Measurements from ENCODE around the gene MYOD1.

- TF ChIP-seq CTCF (IDR thresholded peaks at IDR 0.05) = no peak
- TF ChIP-seq POLR2A (IDR thresholded peaks at IDR 0.05) = no peak
Measured at GRCh38 chr11:17692931-17693330, 26.4 kb upstream of the MYOD1 start.

Data from ovary (tissue), 3 donors.